ENCODE data around the gene TMPRSS3. TPM values are rescaled to one million over a fixed set of nuclear protein-coding genes. Genes with fewer than 3 reads are reported as not detected.

The TMPRSS3 gene
- total RNA-seq, 1 donor from 2014 or later: 14.4 TPM

DNA sequence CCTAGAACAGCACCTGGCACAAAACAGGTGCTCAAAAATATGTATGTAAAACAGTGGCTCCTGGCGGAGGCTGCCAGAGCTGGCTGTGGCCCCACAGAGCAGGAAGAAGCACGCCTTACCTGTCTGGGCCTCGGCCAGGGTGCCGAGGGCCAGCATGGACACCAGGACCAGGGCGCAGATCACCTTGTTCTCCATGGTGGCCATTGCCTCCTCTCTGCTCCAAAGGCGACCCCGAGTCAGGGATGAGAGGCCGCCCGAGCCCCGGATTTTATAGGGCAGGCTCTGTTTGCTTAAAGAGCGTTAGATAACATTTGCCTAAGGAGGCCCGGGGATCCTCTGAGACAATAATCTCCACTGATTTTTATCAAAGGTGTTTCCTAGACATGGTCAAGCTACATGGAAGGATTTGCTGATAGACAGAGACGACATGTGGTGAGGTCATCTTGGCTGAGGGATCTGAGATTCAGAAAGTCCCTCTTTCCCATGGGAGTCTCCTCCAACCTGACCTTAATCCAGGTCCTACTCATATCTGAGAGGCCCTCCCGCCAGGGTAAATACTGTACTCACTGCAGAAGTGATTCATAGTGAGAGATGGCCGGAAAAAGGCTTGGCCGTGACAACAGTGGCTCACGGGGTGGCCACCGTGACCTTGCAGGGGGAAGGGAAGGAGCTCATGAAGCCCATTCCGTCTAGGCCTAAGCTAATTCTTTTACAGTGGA, 29.4 kb downstream of the TMPRSS3 start, which contains the start of gene TFF1:
Gene TFF1, minus strand, starts transcription at position 244 of the 719 bp plus-strand sequence. Its CDS starts 40 bp downstream, at position 204.
- TF ChIP-seq CTCF (IDR thresholded peaks at IDR 0.05; ENCODE audit: unreplicated experiment): no peak
- H3K27ac Mint-ChIP-seq: peak within 1 kb of the TSS; percentile 63

DNA sequence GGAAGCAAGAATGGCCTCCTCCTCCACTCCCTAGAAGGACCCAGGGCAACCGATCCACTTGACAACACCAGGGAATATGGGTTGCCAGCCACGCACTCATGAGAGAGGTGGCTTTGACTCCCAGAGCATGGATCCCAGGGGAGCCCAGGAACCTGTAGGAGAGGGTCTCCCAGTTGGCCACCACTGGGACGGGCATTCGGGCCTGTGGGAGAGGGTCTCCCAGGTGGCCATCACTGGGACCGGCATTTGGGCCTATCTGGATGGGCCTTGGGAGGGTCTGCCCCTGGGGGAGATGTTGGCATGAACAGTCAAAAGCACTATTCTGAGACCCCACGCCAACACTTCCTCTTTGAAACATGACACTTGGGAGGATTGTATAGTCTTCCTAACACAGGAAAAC, 30.1 kb downstream of the TMPRSS3 start:
- Mint-ChIP-seq H3K36me3 (ENCODE audit: insufficient read depth) (no peaks in the 10 kb centered on the region), H3K27me3 (peaks cover 13% of the 10 kb centered on the region), H3K9me3 (ENCODE audit: low read depth) (no peaks in the 10 kb centered on the region), H3K4me1 (ENCODE audit: low read depth) (peaks cover 7% of the 10 kb centered on the region), H3K4me3 (ENCODE audit: low read depth) (no peak overlapping the region), H3K27ac (no peak overlapping the region)
- TF ChIP-seq CTCF (IDR thresholded peaks at IDR 0.05; ENCODE audit: unreplicated experiment): no peak
- no peak for DNase-seq (ENCODE audit: low spot score, unreplicated experiment)

More for the DNA sequence above, 29.4 kb downstream of the TMPRSS3 start, which contains the start of gene TFF1:
- no peaks in the 10 kb centered on the region for H3K9me3 Mint-ChIP-seq (ENCODE audit: low read depth)
- H3K4me1 Mint-ChIP-seq (ENCODE audit: low read depth): peaks cover 11% of the 10 kb centered on the region
- no peak within 1 kb of the TSS for H3K4me3 Mint-ChIP-seq (ENCODE audit: low read depth)
- no peak for DNase-seq (ENCODE audit: low spot score, unreplicated experiment)
- peaks cover 18% of the 10 kb centered on the region for H3K27me3 Mint-ChIP-seq
- H3K36me3 Mint-ChIP-seq (ENCODE audit: insufficient read depth): peaks cover 3% of the 10 kb centered on the region

DNA sequence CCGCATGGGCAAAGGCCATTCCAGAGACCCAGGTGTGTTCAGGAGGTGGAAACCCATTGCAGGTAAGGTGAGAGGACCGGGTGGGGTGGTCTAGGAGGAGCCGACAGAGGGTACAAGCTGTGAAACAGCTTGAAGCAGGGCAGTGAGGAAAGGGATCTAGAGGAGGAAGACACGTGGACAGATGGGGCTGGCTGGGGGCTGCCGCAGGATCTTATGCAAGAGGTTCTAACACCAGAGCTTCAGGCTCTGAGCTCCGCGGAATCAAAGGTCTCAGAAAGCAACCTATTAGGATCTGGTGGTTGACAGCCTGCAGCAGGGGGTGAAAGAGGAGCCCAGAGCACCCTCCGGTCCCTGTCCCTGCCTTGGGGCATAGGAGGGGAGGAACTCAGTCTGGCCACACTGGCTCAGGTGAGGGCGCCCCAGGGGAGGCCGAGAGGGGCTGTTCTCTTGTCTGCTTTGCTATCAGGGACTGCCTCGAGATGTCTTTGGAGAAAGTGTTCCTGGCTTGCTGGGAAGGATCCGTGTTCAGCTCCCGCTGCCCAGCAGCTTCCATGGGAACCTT, 31.5 kb downstream of the TMPRSS3 start:
- H3K9me3 Mint-ChIP-seq (ENCODE audit: low read depth): no peaks in the 10 kb centered on the region
- H3K4me1 Mint-ChIP-seq (ENCODE audit: low read depth): peaks cover 5% of the 10 kb centered on the region
- H3K27me3 Mint-ChIP-seq: peaks cover 11% of the 10 kb centered on the region
- H3K4me3 Mint-ChIP-seq (ENCODE audit: low read depth): no peak overlapping the region
- DNase-seq (ENCODE audit: low spot score, unreplicated experiment): no peak
- TF ChIP-seq CTCF (IDR thresholded peaks at IDR 0.05; ENCODE audit: unreplicated experiment): no peak
- H3K36me3 Mint-ChIP-seq (ENCODE audit: insufficient read depth): no peaks in the 10 kb centered on the region
- no peak overlapping the region for H3K27ac Mint-ChIP-seq

- Mint-ChIP-seq H3K4me1 (ENCODE audit: low read depth) (peaks cover 5% of the 10 kb centered on the region), H3K9me3 (ENCODE audit: low read depth) (no peaks in the 10 kb centered on the region), H3K36me3 (ENCODE audit: insufficient read depth) (no peaks in the 10 kb centered on the region), H3K4me3 (ENCODE audit: low read depth) (no peak overlapping the region), H3K27me3 (peaks cover 8% of the 10 kb centered on the region), H3K27ac (no peak overlapping the region)
- no peak for TF ChIP-seq CTCF (IDR thresholded peaks at IDR 0.05; ENCODE audit: unreplicated experiment)
- no peak for DNase-seq (ENCODE audit: low spot score, unreplicated experiment)
Measured at GRCh38 chr21:42363312-42363711, 32.5 kb downstream of the TMPRSS3 start.

DNA sequence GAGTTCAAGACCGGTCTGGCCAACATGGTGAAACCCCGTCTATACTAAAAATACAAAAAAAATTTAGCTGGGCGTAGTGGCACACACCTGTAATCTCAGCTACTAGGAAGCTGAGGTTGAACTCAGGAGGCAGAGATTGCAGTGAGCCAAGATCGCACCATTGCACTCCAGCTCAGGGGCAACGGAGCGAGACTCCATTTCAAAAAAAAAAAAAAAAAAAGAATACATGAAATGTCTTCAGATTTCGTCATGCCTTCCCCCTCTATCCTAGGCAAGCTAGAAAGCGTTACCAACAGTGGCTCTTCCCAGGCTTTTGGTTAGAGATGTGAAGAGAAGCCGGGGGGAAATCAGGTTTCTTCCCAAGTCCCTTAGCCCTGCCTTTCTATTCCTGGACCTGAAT, 33.2 kb downstream of the TMPRSS3 start:
- H3K27ac Mint-ChIP-seq: no peak overlapping the region
- no peaks in the 10 kb centered on the region for H3K9me3 Mint-ChIP-seq (ENCODE audit: low read depth)
- H3K4me1 Mint-ChIP-seq (ENCODE audit: low read depth): peaks cover 8% of the 10 kb centered on the region
- H3K4me3 Mint-ChIP-seq (ENCODE audit: low read depth): no peak overlapping the region
- H3K27me3 Mint-ChIP-seq: peaks cover 8% of the 10 kb centered on the region
- TF ChIP-seq CTCF (IDR thresholded peaks at IDR 0.05; ENCODE audit: unreplicated experiment): no peak
- DNase-seq (ENCODE audit: low spot score, unreplicated experiment): no peak
- H3K36me3 Mint-ChIP-seq (ENCODE audit: insufficient read depth): no peaks in the 10 kb centered on the region
